Activated B cell treated with CpG ODN at 0.5 μM for 24 hours (primary cell): ENCODE measurements around the gene CD80. TPM values are rescaled to one million over a fixed set of nuclear protein-coding genes. Genes with fewer than 3 reads are reported as not detected.

Experiments
- ATAC-seq: fragments of 200-7000 bp; cut with Tn5 transposase; one replicate; pipeline ENCODE4 v1.10.0; 2021; ENCODE audit warnings: low read depth, mild to moderate bottlenecking, moderate library complexity
- CTCF ChIA-PET: fragments of 350-600 bp; sonication (Branson Sonifier 250); formaldehyde crosslinking; loops from one replicate; lab custom pipeline; 2021; ENCODE audit warnings: antibody characterized with exemption; lab: Charles Lee
- POLR2A ChIA-PET: fragments of 350-600 bp; sonication (Branson Sonifier 250); formaldehyde crosslinking; loops from one replicate; lab custom pipeline; 2021; ENCODE audit warnings: antibody characterized with exemption; lab: Charles Lee
- DNase-seq: peaks from one replicate; pipeline ENCODE4 v3.0.0; 2022
- H3K27ac Mint-ChIP-seq: one replicate; pipeline ENCODE4 v1.8.0; 2020; ENCODE audit warnings: mixed read lengths
- H3K27me3 Mint-ChIP-seq: one replicate; pipeline ENCODE4 v1.8.0; 2021; ENCODE audit warnings: mixed read lengths
- H3K36me3 Mint-ChIP-seq: one replicate; pipeline ENCODE4 v1.8.0; 2021; ENCODE audit warnings: low read depth, mixed read lengths
- H3K4me1 Mint-ChIP-seq: one replicate; pipeline ENCODE4 v1.8.0; 2021; ENCODE audit warnings: mixed read lengths
- H3K4me3 Mint-ChIP-seq: one replicate; pipeline ENCODE4 v1.8.0; 2020; ENCODE audit warnings: mild to moderate bottlenecking, mixed read lengths
- H3K9me3 Mint-ChIP-seq: one replicate; pipeline ENCODE4 v1.8.0; 2020; ENCODE audit warnings: mixed read lengths
- CTCF ChIP-seq: fragments of 200-600 bp; IDR thresholded peaks from one replicate; pipeline ENCODE4 v1.8.0; 2022; ENCODE audit warnings: antibody characterized with exemption, mild to moderate bottlenecking
- intact Hi-C: fragments of 100-400 bp; cut with micrococcal nuclease; formaldehyde crosslinking; loops from one replicate; pipeline ENCODE4 v1.15.1; 2024
- total RNA-seq: library from RNA; stranded (reverse); gene quantifications from 2 replicates; pipeline ENCODE4 v1.2.3, GENCODE V29; 2022

CD80 gene
- total RNA-seq, 1 donor from 2014 or later, result 88.1 TPM

- Mint-ChIP-seq H3K9me3 (no peaks in the 10 kb centered on the region), H3K4me1 (peaks cover 42% of the 10 kb centered on the region), H3K4me3 (no peak overlapping the region), H3K36me3 (no peaks in the 10 kb centered on the region), H3K27me3 (no peaks in the 10 kb centered on the region), H3K27ac (no peak overlapping the region)
- intact Hi-C loops, result loop anchor here (2.0 kb wide), 1 partner anchor 18 kb away; no protein-coding TSS in a partner anchor
- no peak for DNase-seq
- ATAC-seq, result no peak
- ChIA-PET POLR2A (interaction anchor here (0.6 to 1.2 kb wide), 5 partner anchors 8 to 76 kb away, joined by 3 to 11 read pairs (median 3); partner anchors contain the start of gene COX17), CTCF (interaction anchor here (1.1 to 2.1 kb wide), 5 partner anchors 10 to 79 kb away, joined by 3 to 17 read pairs (median 6); partner anchors contain the start of gene COX17)
- TF ChIP-seq CTCF, result no peak
Measured at GRCh38 chr3:119601154-119601553, 41.7 kb upstream of the CD80 start.

- intact Hi-C loops, result loop anchor here (1.0 to 2.0 kb wide), 3 partner anchors 18 to 81 kb away; partner anchors contain the start of gene COX17
- DNase-seq (no peak), ATAC-seq (peak; percentile 87)
- POLR2A ChIA-PET, result interaction anchor here (1.0 to 1.2 kb wide), 4 partner anchors 8 to 76 kb away, joined by 3 to 11 read pairs (median 4); partner anchors contain the start of gene COX17
- Mint-ChIP-seq H3K27me3 (no peaks in the 10 kb centered on the region), H3K4me1 (peaks cover 46% of the 10 kb centered on the region), H3K36me3 (no peaks in the 10 kb centered on the region), H3K27ac (no peak overlapping the region), H3K4me3 (no peak overlapping the region), H3K9me3 (no peaks in the 10 kb centered on the region)
- CTCF ChIA-PET, result interaction anchor here (0.7 to 2.1 kb wide), 8 partner anchors 9 to 80 kb away, joined by 3 to 17 read pairs (median 5); partner anchors contain the start of gene COX17
- TF ChIP-seq CTCF, result no peak
Measured at GRCh38 chr3:119600732-119601131, 41.3 kb upstream of the CD80 start.

GRCh38 chr3:119599558-119600174, 40.3 kb upstream of the CD80 start:
- ATAC-seq (no peak), DNase-seq (no peak)
- H3K36me3 Mint-ChIP-seq, result no peaks in the 10 kb centered on the region
- H3K9me3 Mint-ChIP-seq, result no peaks in the 10 kb centered on the region
- ChIA-PET POLR2A (interaction anchor here (0.7 to 1.4 kb wide), 6 partner anchors 15 to 77 kb away, joined by 3 to 7 read pairs (median 3); no protein-coding TSS in a partner anchor), CTCF (interaction anchor here (1.1 to 2.1 kb wide), 4 partner anchors 10 to 77 kb away, joined by 4 to 8 read pairs (median 5); partner anchors contain the start of gene COX17)
- intact Hi-C loops, result loop anchor here (1.0 to 2.0 kb wide), 3 partner anchors 19 to 82 kb away; partner anchors contain the start of gene COX17
- no peaks in the 10 kb centered on the region for H3K27me3 Mint-ChIP-seq
- peaks cover 47% of the 10 kb centered on the region for H3K4me1 Mint-ChIP-seq
- no peak for TF ChIP-seq CTCF
- no peak overlapping the region for H3K4me3 Mint-ChIP-seq
- no peak overlapping the region for H3K27ac Mint-ChIP-seq

- Mint-ChIP-seq H3K4me1 (peaks cover 47% of the 10 kb centered on the region), H3K27me3 (no peaks in the 10 kb centered on the region), H3K27ac (peak overlapping the region; percentile 27), H3K36me3 (no peaks in the 10 kb centered on the region), H3K9me3 (no peaks in the 10 kb centered on the region), H3K4me3 (peak overlapping the region; percentile 0)
- CTCF ChIA-PET, result no interaction called here
- ATAC-seq, result peak; percentile 33
- intact Hi-C loops, result no loop called here
- DNase-seq, result no peak
- POLR2A ChIA-PET, result interaction anchor here (0.7 to 1.4 kb wide), 4 partner anchors 11 to 40 kb away, joined by 3 to 7 read pairs (median 4); no protein-coding TSS in a partner anchor
- TF ChIP-seq CTCF, result no peak
Measured at GRCh38 chr3:119598410-119599098, 39.1 kb upstream of the CD80 start.
